Measurements from ENCODE around the gene SLC16A8. TPM values are rescaled to one million over a fixed set of nuclear protein-coding genes. Genes with fewer than 3 reads are reported as not detected.

The SLC16A8 gene
- total RNA-seq, 1 donor from 2014 or later: 0.08 TPM

DNA sequence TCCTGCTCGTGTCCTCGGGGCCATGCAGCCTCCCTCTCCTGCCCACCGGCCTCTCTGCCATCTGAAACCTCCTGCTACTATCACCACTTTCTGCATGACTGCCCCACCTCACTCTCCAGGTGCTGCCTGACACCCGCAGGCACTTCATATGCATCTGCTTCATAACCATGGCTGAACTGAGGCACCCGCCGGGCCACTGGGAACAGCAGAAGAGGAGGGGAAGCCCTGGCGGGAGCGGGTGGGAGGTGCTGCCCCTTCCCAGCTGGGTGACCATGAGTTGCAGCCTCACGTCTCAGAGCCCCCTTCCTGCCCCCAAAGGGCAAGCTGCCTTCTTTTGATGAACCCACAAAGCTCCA is 48.5 kb downstream of the SLC16A8 start:
- TF ChIP-seq, protein P1, sequence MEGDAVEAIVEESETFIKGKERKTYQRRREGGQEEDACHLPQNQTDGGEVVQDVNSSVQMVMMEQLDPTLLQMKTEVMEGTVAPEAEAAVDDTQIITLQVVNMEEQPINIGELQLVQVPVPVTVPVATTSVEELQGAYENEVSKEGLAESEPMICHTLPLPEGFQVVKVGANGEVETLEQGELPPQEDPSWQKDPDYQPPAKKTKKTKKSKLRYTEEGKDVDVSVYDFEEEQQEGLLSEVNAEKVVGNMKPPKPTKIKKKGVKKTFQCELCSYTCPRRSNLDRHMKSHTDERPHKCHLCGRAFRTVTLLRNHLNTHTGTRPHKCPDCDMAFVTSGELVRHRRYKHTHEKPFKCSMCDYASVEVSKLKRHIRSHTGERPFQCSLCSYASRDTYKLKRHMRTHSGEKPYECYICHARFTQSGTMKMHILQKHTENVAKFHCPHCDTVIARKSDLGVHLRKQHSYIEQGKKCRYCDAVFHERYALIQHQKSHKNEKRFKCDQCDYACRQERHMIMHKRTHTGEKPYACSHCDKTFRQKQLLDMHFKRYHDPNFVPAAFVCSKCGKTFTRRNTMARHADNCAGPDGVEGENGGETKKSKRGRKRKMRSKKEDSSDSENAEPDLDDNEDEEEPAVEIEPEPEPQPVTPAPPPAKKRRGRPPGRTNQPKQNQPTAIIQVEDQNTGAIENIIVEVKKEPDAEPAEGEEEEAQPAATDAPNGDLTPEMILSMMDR (IDR thresholded peaks at IDR 0.05; ENCODE audit: insufficient read depth, low read length, poor library complexity, severe bottlenecking): no peak
- no peak overlapping the region for H3K4me3 ChIP-seq (ENCODE audit: low read depth, low read length)
- H3K27me3 ChIP-seq (ENCODE audit: control insufficient read depth, insufficient read depth, low read length): no peaks in the 10 kb centered on the region
- DNase-seq (ENCODE audit: low read depth): no peak
- no peaks in the 10 kb centered on the region for H3K36me3 ChIP-seq (ENCODE audit: control insufficient read depth, insufficient read depth, low read length)

DNA sequence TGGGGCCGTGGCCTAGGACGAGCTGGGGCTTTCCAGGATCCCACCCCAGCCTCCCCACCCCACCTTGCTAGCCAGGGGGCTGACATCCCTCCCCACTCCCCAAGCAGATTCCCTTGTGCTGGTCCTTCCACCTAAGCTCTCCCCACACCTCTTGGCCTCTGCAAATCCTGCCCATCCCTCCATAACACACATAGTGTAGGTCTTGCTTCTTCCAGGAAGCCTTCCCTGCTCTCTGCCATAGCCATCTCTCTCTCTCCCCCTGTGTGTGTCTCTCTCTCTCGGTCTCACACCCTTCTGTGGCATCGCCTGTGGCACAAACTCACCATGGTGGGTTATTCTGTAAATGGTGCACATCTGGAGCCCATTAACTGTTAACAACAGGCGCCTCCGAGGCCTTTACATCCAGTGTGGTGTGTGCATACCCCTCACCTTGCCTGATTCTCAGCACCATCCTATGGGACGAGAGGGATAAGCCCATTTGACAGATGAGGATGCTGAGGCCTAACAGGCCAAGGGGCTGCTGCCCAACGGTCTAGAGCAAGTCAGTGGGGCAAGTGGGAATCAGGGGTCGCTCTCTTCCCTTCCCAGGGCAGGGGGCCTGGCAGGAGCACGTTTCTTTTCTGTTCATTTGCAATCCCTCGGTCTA is 49.0 kb downstream of the SLC16A8 start:
- no peaks in the 10 kb centered on the region for H3K36me3 ChIP-seq (ENCODE audit: control insufficient read depth, insufficient read depth, low read length)
- H3K4me3 ChIP-seq (ENCODE audit: low read depth, low read length): no peak overlapping the region
- DNase-seq (ENCODE audit: low read depth): no peak
- TF ChIP-seq, protein P1 (IDR thresholded peaks at IDR 0.05; ENCODE audit: insufficient read depth, low read length, poor library complexity, severe bottlenecking): no peak
- no peaks in the 10 kb centered on the region for H3K27me3 ChIP-seq (ENCODE audit: control insufficient read depth, insufficient read depth, low read length)

DNA sequence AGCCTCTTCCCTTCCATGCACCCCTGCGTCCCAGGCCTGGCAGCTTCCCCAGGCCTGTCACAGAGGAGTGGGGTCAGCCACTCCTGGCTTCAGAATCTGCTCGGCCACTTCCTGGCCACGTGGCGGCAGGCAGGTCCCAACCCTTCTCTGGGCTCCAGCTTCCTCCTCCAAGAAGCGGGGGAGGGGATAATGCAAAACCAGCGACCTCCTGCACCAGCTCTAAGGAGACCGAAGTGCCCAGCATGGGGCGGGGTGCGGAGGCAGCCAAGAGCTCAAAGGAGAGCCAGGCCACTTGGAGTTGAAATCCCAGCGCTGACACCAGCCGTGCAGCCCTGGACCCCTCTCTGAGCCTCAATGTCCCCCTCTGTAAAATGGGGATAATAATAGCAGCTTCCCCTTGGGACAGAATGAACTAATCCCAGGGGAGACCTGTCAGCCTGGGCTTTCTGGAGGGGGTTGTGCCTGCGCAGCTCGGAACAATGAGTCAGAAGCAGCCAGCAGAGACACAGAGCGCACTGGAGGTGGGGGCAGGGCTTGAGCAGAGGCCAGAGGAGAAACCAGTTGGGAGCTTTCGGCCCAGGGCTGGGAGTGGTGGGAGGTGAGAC is 49.6 kb downstream of the SLC16A8 start:
- TF ChIP-seq, protein P1 (IDR thresholded peaks at IDR 0.05; ENCODE audit: insufficient read depth, low read length, poor library complexity, severe bottlenecking): no peak
- no peaks in the 10 kb centered on the region for H3K27me3 ChIP-seq (ENCODE audit: control insufficient read depth, insufficient read depth, low read length)
- DNase-seq (ENCODE audit: low read depth): peak; percentile 73
- H3K36me3 ChIP-seq (ENCODE audit: control insufficient read depth, insufficient read depth, low read length): no peaks in the 10 kb centered on the region
- no peak overlapping the region for H3K4me3 ChIP-seq (ENCODE audit: low read depth, low read length)

GRCh38 chr22:38033522-38034277 is 50.3 kb downstream of the SLC16A8 start:
- Histone ChIP-seq H3K36me3 (ENCODE audit: control insufficient read depth, insufficient read depth, low read length) (no peaks in the 10 kb centered on the region), H3K4me3 (ENCODE audit: low read depth, low read length) (no peak overlapping the region), H3K27me3 (ENCODE audit: control insufficient read depth, insufficient read depth, low read length) (no peaks in the 10 kb centered on the region)
- no peak for DNase-seq (ENCODE audit: low read depth)
- TF ChIP-seq, protein P1 (IDR thresholded peaks at IDR 0.05; ENCODE audit: insufficient read depth, low read length, poor library complexity, severe bottlenecking): no peak

DNA sequence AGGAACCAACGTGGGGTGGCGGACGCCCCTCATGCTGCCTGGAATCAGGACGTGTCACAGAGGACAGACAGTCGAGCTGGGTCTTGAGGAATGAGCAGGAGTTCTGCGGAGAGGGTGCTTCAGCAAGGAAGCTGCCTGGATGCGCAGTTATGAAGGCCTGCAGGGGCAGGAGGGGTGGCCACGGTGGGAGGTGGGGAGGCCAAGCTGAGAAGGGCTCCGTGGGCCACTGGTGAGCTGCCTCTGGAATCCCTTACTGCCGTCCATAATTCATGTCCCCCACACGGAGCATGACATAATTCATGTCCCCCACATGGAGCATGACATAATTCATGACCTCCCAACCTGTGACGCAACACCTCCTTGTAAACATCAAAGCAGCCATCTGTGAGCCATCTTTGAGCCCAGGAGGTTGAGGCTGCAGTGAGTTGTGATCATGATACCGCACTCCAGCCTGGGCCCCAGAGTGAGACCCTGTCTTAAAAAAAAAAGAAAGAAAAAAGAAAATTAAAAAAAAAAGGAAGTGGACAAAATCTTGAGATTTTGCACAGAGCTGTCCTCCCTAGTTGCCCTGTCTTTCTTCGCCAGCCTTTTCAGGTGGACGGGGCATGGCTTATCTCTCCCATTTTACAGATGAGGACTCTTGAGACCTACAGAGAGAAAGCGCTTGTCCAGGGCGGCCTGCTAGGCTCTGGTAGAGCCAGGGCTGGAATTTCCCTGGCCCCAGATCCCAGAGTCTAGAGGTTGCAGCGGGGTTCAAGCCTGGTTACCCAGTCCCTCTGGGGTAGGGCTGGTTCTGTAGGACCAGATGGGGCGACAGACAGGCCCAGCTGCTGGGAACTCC is 51.1 kb downstream of the SLC16A8 start:
- TF ChIP-seq, protein P1 (IDR thresholded peaks at IDR 0.05; ENCODE audit: insufficient read depth, low read length, poor library complexity, severe bottlenecking): no peak
- no peaks in the 10 kb centered on the region for H3K36me3 ChIP-seq (ENCODE audit: control insufficient read depth, insufficient read depth, low read length)
- no peak overlapping the region for H3K4me3 ChIP-seq (ENCODE audit: low read depth, low read length)
- no peaks in the 10 kb centered on the region for H3K27me3 ChIP-seq (ENCODE audit: control insufficient read depth, insufficient read depth, low read length)
- DNase-seq (ENCODE audit: low read depth): no peak
